ENCODE results near the gene DCLRE1C.
"Not testable (repeated sequence)": the region's sequence is repeated elsewhere in the genome, so short reads cannot be mapped to it uniquely, and the experiment has no call there.

Gene DCLRE1C

DNA sequence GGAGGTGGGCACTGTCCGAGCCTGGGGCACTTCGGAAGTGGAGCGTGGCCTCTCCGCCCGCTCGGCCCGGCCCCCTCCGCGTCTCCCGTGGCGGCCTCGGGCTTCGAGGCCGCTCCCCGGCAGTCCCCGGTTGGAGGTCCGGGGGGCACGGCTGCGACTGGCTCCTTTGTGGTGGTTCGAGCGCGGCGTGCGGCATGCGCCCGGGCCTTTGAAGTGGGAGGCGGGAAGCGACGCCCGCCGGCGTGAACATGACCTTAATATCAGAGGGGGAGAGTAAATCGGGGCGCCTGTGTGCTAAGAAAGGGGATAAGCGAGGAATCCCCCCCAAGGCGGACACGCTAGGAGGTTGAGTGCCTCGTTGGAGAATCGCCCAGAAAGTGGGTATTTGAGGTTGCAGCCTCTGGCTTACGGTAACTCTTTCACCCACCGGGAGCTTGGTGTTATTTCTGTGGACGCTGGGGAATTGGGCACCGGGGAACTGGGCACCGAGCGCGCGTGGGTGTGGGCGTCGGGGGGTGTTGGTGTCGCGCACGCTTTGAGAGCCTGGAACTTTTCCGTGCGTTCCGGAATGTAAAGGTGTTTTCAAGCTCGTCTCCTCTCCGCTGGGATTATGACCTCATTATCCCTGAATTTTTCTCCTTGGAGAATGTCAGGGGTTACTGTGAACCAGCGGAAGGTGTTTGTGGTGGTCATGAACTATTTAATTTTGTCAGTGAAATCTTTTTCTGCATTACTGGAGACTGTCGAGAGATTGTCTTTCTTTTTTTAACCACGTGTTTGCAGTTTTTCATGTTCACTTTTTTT, 74.6 kb downstream of the DCLRE1C start:
- peak in 3 of 14 donors; percentile 16 to 45 (median 31) for DNase-seq

DNA sequence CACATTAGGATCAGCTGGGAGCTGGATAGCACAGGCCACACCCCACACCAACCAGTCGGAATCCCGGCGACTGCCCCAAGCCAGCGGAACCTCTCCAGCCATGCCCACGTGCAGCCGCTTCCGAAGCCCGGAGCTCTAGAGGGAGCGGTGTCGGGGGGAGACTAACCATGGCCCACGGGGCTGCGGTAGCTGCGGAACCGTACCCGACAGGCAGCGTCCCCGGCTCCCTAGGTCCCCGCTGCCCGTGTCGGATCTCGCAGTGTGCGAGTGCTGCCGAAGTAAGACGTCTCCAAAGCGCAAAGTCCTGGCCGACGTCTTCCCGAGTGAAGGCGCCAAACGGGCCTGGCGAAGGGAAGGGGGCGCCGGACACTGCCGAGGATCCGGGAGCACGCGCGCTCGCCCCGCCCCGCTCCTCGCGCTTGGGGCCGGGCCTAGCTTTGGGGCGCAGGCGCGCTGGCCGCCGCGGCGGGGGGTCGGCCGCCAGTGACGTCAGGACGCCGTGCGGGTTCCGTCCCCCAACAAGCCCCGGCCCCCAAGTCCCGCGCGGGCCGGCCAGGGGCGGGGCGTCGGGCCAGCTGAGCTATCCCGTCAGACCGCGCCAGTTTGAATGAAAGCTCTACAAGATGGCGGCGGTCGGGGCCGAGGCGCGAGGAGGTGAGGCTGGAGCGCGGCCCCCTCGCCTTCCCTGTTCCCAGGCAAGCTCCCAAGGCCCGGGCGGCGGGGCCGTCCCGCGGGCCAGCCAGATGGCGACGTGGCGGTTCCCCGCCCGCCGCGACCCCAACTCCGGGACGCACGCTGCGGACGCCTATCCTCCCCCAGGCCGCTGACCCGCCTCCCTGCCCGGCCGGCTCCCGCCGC, 75.4 kb downstream of the DCLRE1C start, which contains the start of gene SUV39H2:
SUV39H2 (plus strand) TSS at position 601 of the 858 bp plus-strand sequence; CDS start at position 624, 23 bp downstream.
- DNase-seq: peak; percentile 59 to 97 (median 92)

DNA sequence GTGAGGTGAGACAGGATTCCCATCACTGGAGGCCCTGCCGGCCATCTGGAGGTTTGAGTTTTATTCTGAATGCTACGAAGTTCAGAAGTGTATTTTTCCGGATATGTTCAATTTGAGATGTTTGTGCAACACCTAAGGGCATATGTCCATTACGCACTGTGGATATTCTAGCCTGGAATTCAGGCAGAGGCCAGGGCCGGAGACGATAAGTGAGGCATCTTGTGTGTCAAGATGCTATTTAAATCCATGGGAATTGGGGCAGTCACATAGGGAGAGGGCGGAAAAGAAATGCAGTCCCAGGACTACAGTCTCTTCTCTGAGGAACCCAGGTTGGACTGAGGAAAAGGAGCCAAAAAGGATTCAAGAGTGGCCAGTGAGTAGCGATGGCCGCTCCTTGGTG, 77.1 kb downstream of the DCLRE1C start:
- DNase-seq: peak in 1 of 14 donors; percentile 14

DNA sequence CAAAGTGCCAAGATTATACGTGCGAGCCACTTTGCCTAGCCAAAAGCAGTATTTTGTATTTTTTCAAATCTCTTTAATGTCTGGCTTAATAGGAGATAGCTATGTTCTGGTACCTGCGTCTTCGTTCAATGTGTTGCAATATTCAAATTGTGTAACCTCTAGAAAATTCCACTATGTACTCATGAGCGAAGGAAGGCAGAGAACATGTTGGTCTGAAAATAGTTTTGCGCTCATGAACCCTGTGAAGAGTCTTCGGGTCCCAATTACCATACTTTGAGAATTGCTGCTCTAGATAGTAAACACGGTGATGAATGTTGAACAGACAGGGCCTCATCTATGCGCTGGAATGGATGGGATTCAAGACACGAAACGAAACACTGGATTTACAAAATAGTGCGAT, 78.0 kb downstream of the DCLRE1C start:
- no peak for DNase-seq

DNA sequence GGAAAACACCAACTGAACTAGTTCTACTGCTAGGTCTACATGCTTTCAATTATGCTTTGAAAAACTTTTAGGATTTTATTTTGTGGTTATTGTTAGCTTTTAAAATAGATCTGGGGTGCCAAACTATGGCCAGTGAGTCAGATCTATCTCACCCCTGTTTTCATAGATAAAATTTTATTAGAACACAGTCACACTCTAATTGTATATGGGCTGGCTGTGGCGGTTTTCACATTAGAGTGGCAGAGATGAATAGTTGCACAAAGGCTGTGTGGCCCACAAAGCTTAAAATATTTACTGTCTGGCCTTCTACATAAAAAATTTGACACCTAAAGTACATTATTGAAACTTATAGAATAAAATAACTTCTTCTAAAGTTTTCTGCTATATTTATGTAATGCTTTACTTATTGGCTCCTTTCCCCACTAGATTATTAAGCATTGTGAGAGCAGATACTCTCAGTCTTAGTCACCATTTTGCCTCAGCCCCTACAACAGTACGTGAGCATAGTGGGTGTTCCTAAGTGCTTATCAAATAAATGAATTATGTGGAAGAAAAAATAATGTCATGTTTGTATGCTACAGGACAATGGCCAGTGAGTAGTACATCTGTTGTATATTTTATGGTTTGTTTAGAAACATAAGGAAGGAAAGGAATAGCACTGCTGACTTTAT, 80.7 kb downstream of the DCLRE1C start:
- DNase-seq: no peak

DNA sequence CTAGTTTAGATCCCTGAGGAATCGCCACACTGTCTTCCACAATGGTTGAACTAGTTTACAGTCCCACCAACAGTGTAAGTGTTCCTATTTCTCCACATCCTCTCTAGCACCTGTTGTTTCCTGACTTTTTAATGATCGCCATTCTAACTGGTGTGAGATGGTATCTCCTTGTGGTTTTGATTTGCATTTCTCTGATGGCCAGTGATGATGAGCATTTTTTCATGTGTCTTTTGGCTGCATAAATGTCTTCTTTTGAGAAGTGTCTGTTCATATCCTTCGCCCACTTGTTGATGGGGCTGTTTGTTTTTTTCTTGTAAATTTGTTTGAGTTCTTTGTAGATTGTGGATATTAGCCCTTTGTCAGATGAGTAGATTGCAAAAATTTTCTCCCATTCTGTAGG, 89.0 kb downstream of the DCLRE1C start:
- DNase-seq: not testable (repeated sequence)

DNA sequence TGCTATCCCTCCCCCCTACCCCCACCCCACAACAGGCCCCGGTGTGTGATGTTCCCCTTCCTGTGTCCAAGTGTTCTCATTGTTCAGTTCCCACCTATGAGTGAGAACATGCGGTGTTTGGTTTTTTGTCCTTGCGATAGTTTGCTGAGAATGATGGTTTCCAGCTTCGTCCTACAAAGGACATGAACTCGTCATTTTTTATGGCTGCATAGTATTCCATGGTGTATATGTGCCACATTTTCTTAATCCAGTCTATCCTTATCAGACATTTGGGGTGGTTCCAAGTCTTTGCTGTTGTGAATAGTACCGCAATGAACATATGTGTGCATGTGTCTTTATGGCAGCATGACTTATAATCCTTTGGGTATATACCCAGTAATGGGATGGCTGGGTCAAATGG, 89.4 kb downstream of the DCLRE1C start:
- DNase-seq: not testable (repeated sequence)

DNA sequence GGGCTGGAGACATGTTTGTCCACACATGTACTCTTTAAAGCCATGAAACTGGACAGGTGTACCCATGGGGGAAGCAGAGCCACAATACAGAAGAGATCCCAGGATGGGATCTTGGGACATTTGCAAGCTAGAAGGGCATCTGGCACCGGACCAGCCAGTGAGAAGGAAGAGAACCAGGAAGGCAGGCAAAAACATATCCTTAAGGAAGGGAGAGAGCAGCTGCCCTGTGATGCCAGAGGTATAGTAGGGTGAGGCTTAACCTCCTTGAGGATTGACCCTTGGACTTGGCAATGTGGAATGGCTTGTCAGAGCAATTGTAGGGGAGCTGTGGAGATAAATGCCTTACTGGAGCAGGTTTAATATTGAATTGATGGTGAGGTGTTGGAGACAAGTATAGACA, 93.1 kb downstream of the DCLRE1C start:
- no peak for DNase-seq

DNA sequence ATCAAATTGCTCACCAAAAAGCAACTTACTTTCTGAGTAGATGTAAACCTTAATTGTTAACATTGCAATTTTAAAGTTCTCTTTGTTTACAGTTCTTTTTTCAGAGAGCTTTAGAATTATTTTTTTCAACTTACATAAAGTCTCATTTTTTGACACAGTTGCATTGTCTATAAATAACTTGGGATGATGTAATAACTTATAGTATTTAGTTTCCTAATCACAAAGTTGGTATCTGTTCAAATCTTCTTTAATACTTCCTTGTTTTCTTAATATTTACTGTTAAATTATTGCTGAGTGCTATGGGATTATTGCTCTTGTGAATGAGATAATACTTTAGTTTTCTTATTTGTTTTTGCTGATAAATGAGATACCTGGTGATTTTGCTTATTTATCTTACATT, 94.1 kb downstream of the DCLRE1C start:
- no peak for DNase-seq

DNA sequence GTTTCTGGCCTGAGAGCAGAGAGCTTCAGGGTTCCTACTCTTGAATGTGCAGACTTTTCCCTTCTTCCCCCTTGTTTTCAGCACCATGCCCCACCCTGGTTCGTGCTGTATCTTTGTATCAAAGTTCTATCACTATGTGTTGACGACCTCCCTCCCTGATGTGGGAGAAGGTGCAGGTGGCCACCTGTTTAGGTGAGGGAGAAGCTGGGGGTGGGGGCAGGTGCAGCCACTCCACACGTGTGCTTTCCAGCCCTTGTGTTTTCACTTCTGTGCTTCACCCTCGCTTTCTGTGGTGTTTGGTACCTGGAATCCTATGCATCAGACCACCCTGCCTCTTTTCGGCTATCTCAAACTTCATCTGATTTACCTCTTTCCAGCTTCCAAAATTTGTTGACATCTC, 94.9 kb downstream of the DCLRE1C start:
- no peak for DNase-seq

DNA sequence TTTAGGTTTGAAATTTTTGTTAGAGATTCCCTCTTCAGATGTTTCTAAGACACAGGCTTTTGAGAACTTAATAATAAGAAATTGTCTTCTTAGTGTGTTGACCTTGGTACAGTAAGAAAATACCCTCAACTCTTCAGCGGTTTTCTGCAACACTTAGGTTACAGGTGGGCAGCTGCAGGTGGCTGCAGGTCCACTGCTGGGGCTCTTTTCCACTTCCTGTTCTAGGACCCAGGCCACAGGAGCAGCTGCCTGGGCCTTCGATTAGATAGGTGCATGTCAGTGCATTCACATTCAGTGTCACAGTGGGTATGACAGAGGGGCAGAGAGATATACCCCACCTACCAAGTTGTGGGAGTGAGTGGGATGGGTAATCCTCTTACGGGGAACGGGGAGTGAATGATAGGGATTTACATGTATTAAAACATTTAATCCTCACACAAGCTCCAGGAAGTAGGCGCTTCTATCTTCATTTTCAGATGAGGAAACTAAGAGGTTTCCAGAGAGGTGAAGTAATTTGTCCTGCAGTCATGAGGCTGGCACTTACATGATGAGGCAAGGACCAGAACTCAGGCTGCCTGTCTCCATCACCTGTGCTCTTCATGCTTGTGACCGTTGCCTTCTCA, 95.4 kb downstream of the DCLRE1C start:
- no peak for DNase-seq

DNA sequence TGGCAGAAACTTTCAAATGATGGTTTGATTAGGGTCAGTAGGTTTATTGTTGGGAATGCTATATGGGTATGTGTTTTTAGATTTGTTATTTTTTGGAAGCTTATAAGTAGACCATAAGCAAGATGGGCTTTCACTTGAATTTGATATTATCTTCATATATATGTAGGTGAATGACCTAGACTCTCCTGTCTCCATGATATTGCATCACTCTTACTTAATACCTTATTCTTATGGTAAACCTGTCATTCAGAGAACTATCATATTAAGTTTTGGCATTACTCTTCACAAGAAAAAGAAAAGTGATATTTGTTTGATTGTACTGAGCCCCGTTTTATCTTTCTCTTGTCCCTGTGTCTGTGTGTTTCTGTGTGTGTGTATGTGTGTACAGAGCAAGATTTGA, 98.4 kb downstream of the DCLRE1C start:
- no peak for DNase-seq

DNA sequence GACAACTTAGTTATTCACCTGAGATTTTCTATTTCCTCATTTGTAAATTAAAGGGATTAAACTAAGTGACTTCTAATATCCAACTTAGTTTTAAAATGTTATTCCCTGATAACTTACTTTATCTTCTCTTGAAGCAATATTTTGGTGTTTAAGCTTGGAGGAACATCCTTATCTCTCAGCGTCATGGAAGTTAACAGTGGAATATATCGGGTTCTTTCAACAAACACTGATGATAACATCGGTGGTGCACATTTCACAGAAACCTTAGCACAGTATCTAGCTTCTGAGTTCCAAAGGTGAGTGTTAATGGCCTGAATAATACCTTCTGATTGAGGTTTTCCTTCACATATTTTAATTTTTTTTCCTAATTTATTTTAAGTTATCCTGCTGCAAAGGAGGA, 101.7 kb downstream of the DCLRE1C start:
- no peak for DNase-seq
